Neural crest cell (in vitro differentiated cells): ENCODE data around the gene TYW1B. TPM values are rescaled to one million over a fixed set of nuclear protein-coding genes. Genes with fewer than 3 reads are reported as not detected.
"Not testable (repeated sequence)": the region's sequence is repeated elsewhere in the genome, so short reads cannot be mapped to it uniquely, and the experiment has no call there.

ENCODE experiments used
- DNase-seq: peaks from one replicate; pipeline ENCODE4 v3.0.0; 2021; ENCODE audit warnings: low read depth, mixed read lengths, low spot score
- H3K27ac Mint-ChIP-seq: one replicate; pipeline ENCODE4 v1.8.0; 2021; ENCODE audit warnings: mild to moderate bottlenecking, mixed read lengths; ENCODE audit not compliant: unreplicated experiment
- H3K27me3 Mint-ChIP-seq: 2 replicates; pipeline ENCODE4 v1.8.0; 2021; ENCODE audit warnings: low read depth, mild to moderate bottlenecking, mixed read lengths
- H3K36me3 Mint-ChIP-seq: 2 replicates; pipeline ENCODE4 v1.8.0; 2021; ENCODE audit warnings: low read depth, mild to moderate bottlenecking, mixed read lengths
- H3K4me1 Mint-ChIP-seq: 2 replicates; pipeline ENCODE4 v1.8.0; 2021; ENCODE audit warnings: mixed read lengths
- H3K4me3 Mint-ChIP-seq: one replicate; pipeline ENCODE4 v1.8.0; 2021; ENCODE audit warnings: mild to moderate bottlenecking, mixed read lengths
- H3K9me3 Mint-ChIP-seq: 2 replicates; pipeline ENCODE4 v1.8.0; 2021; ENCODE audit warnings: mixed read lengths
- long read RNA-seq: library from polyadenylated mRNA; unstranded; transcript quantifications from one replicate; pipeline ENCODE4 v2.0.0, GENCODE V29; 2020
- total RNA-seq: library from RNA; stranded (reverse); gene quantifications from 2 replicates; pipeline ENCODE4 v1.2.1, GENCODE V29; 2021

The TYW1B gene, protein sequence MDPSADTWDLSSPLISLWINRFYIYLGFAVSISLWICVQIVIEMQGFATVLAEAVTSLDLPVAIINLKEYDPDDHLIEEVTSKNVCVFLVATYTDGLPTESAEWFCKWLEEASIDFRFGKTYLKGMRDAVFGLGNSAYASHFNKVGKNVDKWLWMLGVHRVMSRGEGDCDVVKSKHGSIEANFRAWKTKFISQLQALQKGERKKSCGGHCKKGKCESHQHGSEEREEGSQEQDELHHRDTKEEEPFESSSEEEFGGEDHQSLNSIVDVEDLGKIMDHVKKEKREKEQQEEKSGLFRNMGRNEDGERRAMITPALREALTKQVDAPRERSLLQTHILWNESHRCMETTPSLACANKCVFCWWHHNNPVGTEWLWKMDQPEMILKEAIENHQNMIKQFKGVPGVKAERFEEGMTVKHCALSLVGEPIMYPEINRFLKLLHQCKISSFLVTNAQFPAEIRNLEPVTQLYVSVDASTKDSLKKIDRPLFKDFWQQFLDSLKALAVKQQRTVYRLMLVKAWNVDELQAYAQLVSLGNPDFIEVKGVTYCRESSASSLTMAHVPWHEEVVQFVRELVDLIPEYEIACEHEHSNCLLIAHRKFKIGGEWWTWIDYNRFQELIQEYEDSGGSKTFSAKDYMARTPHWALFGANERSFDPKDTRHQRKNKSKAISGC
- 2.7 and 3.4 TPM in 2 replicates for total RNA-seq
- long read RNA-seq, partial matches to known transcripts, result 0 of 4 reads
- long read RNA-seq, other reads (novel, unspliced or antisense), result 4 of 4 reads

DNA sequence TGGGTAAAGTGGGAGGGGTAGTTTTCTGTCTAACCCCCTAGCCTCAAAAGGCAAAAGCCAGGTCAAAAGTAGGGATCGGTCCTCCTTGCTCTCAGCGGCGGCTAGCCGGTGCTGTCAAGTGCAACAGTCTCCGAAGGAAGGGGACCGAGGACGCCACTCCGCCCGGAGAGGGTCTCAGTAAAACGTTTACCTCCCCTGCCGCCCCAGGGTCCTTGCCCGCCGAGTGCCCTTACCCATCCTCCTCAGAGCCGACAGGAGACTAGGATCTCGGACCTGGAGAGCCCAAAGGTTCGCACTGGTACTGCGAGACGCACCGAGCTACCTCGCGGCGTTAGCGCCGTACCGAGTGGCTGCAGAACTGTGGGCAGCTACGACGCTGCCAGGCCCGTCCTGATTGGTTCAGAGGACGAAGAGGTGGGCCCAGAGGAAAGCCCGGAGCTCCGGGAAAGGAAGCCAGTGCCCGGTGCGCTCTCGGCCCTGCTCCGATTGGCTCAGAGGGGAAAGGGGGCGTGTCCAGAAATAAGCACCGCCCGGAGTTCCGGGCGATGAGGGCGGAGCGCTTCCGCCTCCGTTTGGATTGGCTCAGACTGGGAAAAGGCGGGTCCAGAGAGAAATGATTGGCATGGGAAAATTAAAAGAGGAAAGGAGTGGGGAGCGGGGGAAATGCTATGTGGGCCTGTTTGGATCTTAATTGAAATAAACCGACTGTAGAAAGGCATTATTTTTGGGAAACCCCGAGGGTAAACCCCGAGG, at the start of gene TYW1B:
TSS of gene TYW1B (minus strand) at position 362 of the 753 bp plus-strand sequence. CDS start at position 237, 125 bp downstream.
- Mint-ChIP-seq H3K27ac (peak within 1 kb of the TSS; percentile 94), H3K4me3 (peak within 1 kb of the TSS; percentile 91), H3K4me1 (peaks cover 27% of the 10 kb centered on the region)
- not testable (repeated sequence) for H3K9me3 Mint-ChIP-seq, H3K36me3 Mint-ChIP-seq, H3K27me3 Mint-ChIP-seq
- DNase-seq, result peak; percentile 93

DNA sequence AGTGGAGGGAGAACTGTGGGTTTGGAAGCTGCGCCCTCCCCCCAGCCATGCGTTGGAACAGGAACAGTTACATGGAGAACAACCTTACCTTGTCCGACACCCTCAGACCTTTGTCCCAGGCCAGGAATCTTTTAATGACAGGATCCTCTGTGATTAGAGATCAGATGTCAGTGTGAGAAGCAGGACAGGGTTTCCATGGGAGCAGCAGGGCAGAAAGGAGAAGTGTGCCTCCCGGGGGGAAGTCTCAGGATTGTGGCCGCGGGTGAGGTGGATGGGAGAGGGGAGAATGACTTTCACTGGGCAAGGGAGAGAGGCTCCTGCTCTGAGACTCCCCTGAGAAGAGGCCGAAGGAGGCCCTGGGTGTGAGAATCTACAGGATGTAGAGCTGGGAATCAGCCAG, 39.6 kb upstream of the TYW1B start:
- not testable (repeated sequence) for H3K27me3 Mint-ChIP-seq, H3K36me3 Mint-ChIP-seq, H3K4me1 Mint-ChIP-seq, H3K9me3 Mint-ChIP-seq, DNase-seq, H3K4me3 Mint-ChIP-seq
- peak overlapping the region; percentile 60 for H3K27ac Mint-ChIP-seq

DNA sequence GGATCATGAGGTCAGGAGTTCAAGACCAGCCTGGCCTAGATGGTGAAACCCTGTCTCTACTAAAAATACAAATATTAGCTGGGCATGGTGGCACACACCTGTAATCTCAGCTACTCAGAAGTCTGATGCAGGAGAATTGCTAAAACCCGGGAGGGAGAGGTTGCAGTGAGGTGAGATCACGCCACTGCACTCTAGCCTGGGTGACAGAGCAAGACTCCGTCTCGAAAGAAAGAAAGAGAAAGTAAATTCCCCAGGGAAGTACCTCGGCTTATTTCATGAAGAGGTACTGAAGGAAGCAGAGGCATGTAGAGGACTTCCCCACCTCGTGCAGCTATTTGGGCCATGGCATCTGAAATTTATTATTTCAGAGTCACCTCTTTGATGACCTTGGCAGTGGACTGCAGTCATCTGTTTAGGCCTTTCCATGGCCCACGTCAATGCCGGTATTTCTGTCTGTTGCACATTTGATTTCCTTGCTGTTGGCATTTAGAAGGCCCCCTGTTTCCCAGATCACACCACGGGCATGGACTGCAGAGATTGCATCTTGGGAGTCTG, 30.9 kb upstream of the TYW1B start:
- not testable (repeated sequence) for H3K36me3 Mint-ChIP-seq, H3K4me3 Mint-ChIP-seq

DNA sequence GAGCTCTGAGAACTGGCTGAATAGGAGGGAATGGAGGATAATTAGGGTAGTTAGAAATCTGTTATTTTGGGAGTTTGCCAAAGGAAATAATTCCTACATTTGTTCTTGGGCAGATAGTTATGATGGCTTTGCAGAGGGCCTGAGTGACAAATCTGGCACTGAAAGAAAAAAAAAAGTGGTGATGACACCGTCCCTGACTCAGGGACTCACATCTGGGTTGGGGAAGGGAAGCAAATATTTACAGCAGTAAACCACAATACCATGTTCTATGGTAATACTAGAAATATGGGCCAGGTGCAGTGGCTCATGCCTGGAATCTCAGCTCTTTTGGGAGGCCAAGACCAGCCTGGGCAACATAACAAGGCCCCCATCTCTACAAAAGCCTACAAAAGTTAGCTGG, 29.9 kb upstream of the TYW1B start:
- not testable (repeated sequence) for DNase-seq, H3K9me3 Mint-ChIP-seq, H3K27me3 Mint-ChIP-seq, H3K27ac Mint-ChIP-seq, H3K36me3 Mint-ChIP-seq, H3K4me3 Mint-ChIP-seq, H3K4me1 Mint-ChIP-seq

More for the DNA sequence above, 30.9 kb upstream of the TYW1B start:
- not testable (repeated sequence) for H3K9me3 Mint-ChIP-seq, DNase-seq, H3K27ac Mint-ChIP-seq, H3K4me1 Mint-ChIP-seq, H3K27me3 Mint-ChIP-seq

DNA sequence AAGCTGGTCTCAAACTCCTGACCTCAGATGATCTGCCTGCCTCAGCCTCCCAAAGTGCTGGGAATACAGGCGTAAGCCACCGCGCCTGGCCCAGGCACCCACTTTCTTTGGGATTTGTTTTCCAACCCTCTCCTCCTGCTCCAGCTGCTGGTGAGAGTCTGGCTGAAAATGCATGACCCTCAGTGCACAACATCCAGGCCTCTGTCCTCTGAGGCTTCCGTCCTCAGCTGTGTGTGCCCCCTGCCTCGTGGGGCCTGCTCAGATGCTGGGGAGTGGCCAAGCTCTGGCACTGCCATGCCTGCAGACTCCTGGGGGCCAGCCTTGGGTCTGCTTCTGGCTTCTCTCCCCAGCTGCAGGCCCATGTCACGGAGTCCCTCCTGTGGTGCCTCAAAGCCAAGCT, 27.3 kb upstream of the TYW1B start:
- not testable (repeated sequence) for DNase-seq, H3K36me3 Mint-ChIP-seq, H3K27ac Mint-ChIP-seq, H3K9me3 Mint-ChIP-seq, H3K4me3 Mint-ChIP-seq, H3K27me3 Mint-ChIP-seq, H3K4me1 Mint-ChIP-seq

DNA sequence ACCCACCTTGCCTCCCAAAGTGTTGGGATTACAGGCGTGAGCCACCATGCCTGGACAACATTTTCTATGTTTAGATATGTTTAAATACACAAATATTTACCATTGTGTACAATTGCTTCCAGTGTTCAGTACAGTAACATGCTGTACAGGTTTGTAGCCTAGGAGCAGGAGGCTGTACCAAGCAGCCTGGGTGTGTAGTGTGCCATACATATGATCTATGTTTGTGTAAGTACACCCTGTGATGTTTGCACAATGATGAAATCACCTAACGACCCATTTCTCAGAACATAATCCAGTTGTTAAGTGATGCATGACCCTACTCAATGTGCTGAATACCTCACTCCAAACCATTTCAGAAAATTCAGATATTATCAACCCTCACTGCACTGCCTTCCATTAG, 24.9 kb upstream of the TYW1B start:
- H3K27ac Mint-ChIP-seq, H3K27me3 Mint-ChIP-seq, H3K4me1 Mint-ChIP-seq, H3K4me3 Mint-ChIP-seq, DNase-seq, H3K9me3 Mint-ChIP-seq, H3K36me3 Mint-ChIP-seq: not testable (repeated sequence)

DNA sequence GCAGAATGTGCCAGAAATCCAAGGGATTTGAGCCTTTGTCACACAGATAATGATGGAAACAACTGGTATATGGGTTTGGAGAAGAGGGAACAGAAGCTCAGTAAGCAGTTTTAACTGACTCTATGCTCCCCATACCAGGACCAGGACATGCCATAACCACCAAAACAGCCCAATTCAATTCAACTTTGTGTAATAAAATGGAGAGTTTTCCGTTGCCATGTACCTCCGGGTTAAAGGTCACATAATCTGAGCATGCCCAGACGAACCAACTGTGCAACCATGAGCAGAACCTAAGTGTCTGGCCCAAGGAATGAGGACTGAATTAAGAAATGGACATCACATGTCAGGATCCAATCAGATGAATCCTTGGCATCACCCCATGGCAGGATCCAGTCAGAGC, 22.7 kb upstream of the TYW1B start:
- H3K4me3 Mint-ChIP-seq, DNase-seq, H3K4me1 Mint-ChIP-seq, H3K27me3 Mint-ChIP-seq, H3K9me3 Mint-ChIP-seq, H3K36me3 Mint-ChIP-seq: not testable (repeated sequence)
- H3K27ac Mint-ChIP-seq, result peak overlapping the region; percentile 35

DNA sequence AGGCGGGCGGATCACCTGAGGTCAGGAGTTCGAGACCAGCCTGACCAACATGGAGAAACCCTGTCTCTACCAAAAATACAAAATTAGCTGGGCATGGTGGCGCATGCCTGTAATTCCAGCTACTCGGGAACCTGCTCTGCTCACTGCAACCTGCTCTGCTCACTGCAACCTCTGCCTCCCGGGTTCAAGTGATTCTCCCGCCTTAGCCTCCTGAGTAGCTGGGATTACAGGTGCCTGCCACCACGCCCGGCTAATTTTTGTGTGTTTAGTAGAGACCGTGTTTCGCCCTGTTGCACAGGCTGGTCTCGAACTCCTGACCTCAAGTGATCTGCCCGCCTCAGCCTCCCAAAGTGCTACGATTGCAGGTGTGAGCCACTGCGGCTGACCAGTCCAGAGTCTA, 16.1 kb upstream of the TYW1B start:
- not testable (repeated sequence) for H3K27me3 Mint-ChIP-seq, H3K36me3 Mint-ChIP-seq, DNase-seq, H3K27ac Mint-ChIP-seq, H3K4me1 Mint-ChIP-seq, H3K4me3 Mint-ChIP-seq, H3K9me3 Mint-ChIP-seq

DNA sequence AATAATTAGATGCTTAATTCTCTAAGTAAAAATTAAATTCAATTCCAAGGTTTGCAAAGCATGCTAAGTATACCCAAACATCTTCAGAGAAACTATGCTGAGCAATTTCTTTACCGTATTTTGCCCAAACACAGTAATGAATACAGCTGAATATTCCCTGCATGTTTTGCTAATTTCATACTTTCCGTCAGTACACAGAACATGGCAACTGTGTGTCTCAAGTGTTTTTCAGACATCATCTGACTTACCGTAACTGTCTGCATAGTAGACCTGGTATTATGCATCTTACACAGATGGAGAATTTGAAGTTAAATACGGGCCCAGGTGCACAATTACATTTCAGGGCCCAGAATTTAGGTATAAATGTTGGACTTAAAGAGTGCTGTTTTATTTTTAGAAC, 15.2 kb upstream of the TYW1B start:
- not testable (repeated sequence) for H3K9me3 Mint-ChIP-seq, DNase-seq, H3K4me1 Mint-ChIP-seq, H3K27me3 Mint-ChIP-seq, H3K4me3 Mint-ChIP-seq, H3K27ac Mint-ChIP-seq
- H3K36me3 Mint-ChIP-seq, result peaks cover 12% of the 10 kb centered on the region

DNA sequence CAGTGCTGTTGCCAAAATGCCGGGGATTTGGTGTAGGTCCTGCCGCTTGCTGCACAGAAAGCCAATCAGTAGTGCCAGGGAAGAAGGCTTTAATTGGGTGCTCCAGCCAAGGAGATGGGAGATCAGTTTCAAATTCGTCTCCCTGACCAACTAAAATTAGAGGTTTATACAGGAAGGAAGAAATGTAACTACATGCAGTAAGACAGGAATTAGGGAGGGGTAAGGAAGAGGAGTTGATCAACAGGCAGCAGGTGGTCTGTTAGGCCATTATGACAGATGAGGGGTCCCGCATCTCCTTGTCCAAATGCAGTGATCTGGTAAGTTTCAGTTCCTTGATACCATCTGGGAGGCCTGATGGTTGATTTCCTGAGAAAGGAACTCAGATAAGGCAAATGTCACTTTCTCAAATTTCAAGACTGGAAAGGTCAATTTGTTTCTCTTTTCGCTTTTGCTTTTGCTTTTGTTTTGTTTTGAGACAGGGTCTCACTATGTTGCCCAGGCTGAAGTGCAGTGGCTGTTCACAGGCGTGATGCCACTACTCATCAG, 13.0 kb upstream of the TYW1B start:
- H3K4me1 Mint-ChIP-seq, H3K27ac Mint-ChIP-seq, DNase-seq, H3K9me3 Mint-ChIP-seq, H3K4me3 Mint-ChIP-seq, H3K27me3 Mint-ChIP-seq: not testable (repeated sequence)
- peaks cover 14% of the 10 kb centered on the region for H3K36me3 Mint-ChIP-seq

DNA sequence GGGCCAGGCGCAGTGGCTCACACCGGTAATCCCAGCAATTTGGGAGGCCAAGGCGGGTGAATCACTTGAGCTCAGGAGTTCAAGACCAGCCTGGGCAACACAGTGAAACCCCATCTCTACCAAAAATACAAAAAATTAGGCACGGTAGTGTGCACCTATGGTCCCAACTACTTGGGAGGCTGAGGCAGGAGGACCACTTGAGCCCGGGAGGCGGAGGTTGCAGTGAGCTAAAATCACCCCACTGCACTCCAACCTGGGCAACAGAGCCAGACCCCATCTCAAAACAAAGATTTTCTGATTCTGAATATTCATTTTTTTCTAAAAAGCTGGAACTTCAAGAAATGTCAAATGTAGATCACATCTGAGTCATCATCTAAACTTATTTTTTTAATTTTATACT, 10.3 kb upstream of the TYW1B start:
- peaks cover 14% of the 10 kb centered on the region for H3K36me3 Mint-ChIP-seq
- H3K4me1 Mint-ChIP-seq, H3K4me3 Mint-ChIP-seq, H3K9me3 Mint-ChIP-seq, DNase-seq, H3K27me3 Mint-ChIP-seq, H3K27ac Mint-ChIP-seq: not testable (repeated sequence)

DNA sequence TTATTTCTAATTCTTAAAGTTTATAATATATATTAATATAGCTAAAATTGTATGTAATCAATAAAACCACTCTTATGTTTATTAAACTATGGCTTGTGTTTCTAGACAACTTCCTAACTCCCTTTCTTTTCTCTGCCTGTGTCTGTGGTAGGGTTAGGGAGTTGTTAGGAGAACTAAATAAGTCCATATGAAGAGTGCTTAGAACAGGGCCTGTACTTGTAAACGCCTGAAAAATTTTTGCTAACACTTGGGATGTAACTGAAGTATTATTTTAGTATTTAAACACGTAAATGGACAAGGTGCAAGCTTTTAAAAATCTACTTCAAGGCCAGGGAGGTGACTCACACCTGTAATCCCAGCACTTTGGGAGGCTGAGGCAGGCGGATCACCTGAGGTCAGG, 9.3 kb upstream of the TYW1B start:
- H3K27me3 Mint-ChIP-seq, H3K4me3 Mint-ChIP-seq, H3K9me3 Mint-ChIP-seq, H3K4me1 Mint-ChIP-seq, DNase-seq, H3K27ac Mint-ChIP-seq: not testable (repeated sequence)
- peaks cover 17% of the 10 kb centered on the region for H3K36me3 Mint-ChIP-seq

DNA sequence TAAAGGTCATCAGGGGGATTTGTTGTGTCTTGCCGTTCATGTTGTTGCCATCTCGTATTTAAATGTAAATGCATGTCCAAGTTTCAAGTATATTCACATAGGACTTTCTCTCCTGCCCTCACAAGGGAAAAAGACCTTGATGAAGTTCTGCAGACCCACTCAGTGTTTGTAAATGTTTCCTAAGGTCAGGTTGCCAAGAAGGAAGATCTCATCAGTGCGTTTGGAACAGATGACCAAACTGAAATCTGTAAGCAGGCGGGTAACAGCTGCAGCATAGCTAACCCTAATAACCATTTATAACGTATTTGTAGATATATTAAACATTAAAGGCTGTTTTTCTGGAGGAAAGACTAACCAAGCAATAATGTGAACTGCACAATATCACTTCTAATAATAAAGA, 2.6 kb upstream of the TYW1B start:
- not testable (repeated sequence) for DNase-seq, H3K27me3 Mint-ChIP-seq, H3K27ac Mint-ChIP-seq, H3K9me3 Mint-ChIP-seq, H3K36me3 Mint-ChIP-seq
- peaks cover 27% of the 10 kb centered on the region for H3K4me1 Mint-ChIP-seq
- H3K4me3 Mint-ChIP-seq, result peak overlapping the region; percentile 91
